22Rv1 (cell line): ENCODE data around the gene CLPSL1.
A peak's percentile ranks its signal among the peaks of the same experiment; 100 is the strongest.

ENCODE experiments used
- H3K27ac ChIP-seq: fragments of 450-650 bp; 2 replicates; pipeline ENCODE4 v1.5.1; 2017
- CTCF ChIP-seq: fragments of 450-650 bp; IDR thresholded peaks from 2 replicates; pipeline ENCODE4 v1.5.1; 2017; ENCODE audit warnings: mild to moderate bottlenecking
- ZFX ChIP-seq: fragments of 450-650 bp; IDR thresholded peaks from 2 replicates; pipeline ENCODE4 v1.6.1; 2017; ENCODE audit warnings: antibody characterized with exemption, borderline replicate concordance

CLPSL1 gene

GRCh38 chr6:35757456-35758123 lies 23.2 kb upstream of the CLPSL1 start:
- no peak overlapping the region for H3K27ac ChIP-seq
- 0 out of 2 replicates have a peak, but pooled peaks have one; percentile 6 for TF ChIP-seq CTCF
- TF ChIP-seq ZFX = no peak

GRCh38 chr6:35759426-35759825 lies 21.4 kb upstream of the CLPSL1 start:
- TF ChIP-seq CTCF (no peak), ZFX (no peak)
- H3K27ac ChIP-seq = no peak overlapping the region

- no peak for TF ChIP-seq ZFX
- TF ChIP-seq CTCF = no peak
- H3K27ac ChIP-seq = no peak overlapping the region
Measured at GRCh38 chr6:35765739-35766138, 15.1 kb upstream of the CLPSL1 start.

- TF ChIP-seq CTCF = no peak
- TF ChIP-seq ZFX = no peak
- no peak overlapping the region for H3K27ac ChIP-seq
Measured at GRCh38 chr6:35769211-35769610, 11.6 kb upstream of the CLPSL1 start.

- no peak overlapping the region for H3K27ac ChIP-seq
- TF ChIP-seq CTCF = no peak
- no peak for TF ChIP-seq ZFX
Measured at GRCh38 chr6:35771343-35771627, 9.5 kb upstream of the CLPSL1 start.

GRCh38 chr6:35774116-35774794 lies 6.6 kb upstream of the CLPSL1 start:
- no peak overlapping the region for H3K27ac ChIP-seq
- TF ChIP-seq CTCF (no peak), ZFX (no peak)

- no peak overlapping the region for H3K27ac ChIP-seq
- no peak for TF ChIP-seq CTCF
- no peak for TF ChIP-seq ZFX
Measured at GRCh38 chr6:35775031-35775430, 5.8 kb upstream of the CLPSL1 start.
